GM23248 (cell line): Measurements from ENCODE around the gene R3HDM2. TPM values are rescaled to one million over a fixed set of nuclear protein-coding genes. Genes with fewer than 3 reads are reported as not detected.

ENCODE experiments used
- DNase-seq: peaks from one replicate; pipeline ENCODE4 v3.0.0-alpha.2; 2015
- H2AFZ ChIP-seq: fragments of 200-600 bp; sonication (generic); 2 replicates; pipeline ENCODE4 v1.6.1; 2016; ENCODE audit warnings: antibody characterized with exemption
- H3F3A ChIP-seq: fragments of 200-600 bp; sonication (generic); 2 replicates; pipeline ENCODE4 v1.6.1; 2016; ENCODE audit warnings: mild to moderate bottlenecking, antibody characterized with exemption, mixed run types; ENCODE audit not compliant: insufficient read depth
- H3K27ac ChIP-seq: fragments of 200-600 bp; sonication (generic); 2 replicates; pipeline ENCODE4 v1.5.1; 2016; ENCODE audit warnings: mild to moderate bottlenecking
- H3K27me3 ChIP-seq: fragments of 200-600 bp; sonication (generic); replicated peaks from 2 replicates; pipeline ENCODE4 v1.6.1; 2016; ENCODE audit warnings: mild to moderate bottlenecking; ENCODE audit not compliant: insufficient read depth
- H3K36me3 ChIP-seq: fragments of 200-600 bp; sonication (generic); 2 replicates; pipeline ENCODE4 v1.6.1; 2016; ENCODE audit warnings: low read depth, mild to moderate bottlenecking
- H3K4me1 ChIP-seq: fragments of 200-600 bp; sonication (generic); 2 replicates; pipeline ENCODE4 v1.6.1; 2016; ENCODE audit warnings: mild to moderate bottlenecking; ENCODE audit not compliant: insufficient read depth
- H3K4me2 ChIP-seq: fragments of 200-600 bp; sonication (generic); one replicate; pipeline ENCODE4 v1.6.1; 2016; ENCODE audit warnings: mild to moderate bottlenecking; ENCODE audit not compliant: unreplicated experiment
- H3K4me3 ChIP-seq: fragments of 200-600 bp; sonication (generic); 2 replicates; pipeline ENCODE4 v1.5.1; 2016; ENCODE audit warnings: mild to moderate bottlenecking
- H3K79me2 ChIP-seq: fragments of 200-600 bp; sonication (generic); 2 replicates; pipeline ENCODE4 v1.6.1; 2016; ENCODE audit warnings: mild to moderate bottlenecking; ENCODE audit not compliant: insufficient read depth
- H3K9ac ChIP-seq: fragments of 200-600 bp; sonication (generic); 2 replicates; pipeline ENCODE4 v1.6.1; 2016; ENCODE audit warnings: mild to moderate bottlenecking
- H3K9me2 ChIP-seq: fragments of 200-600 bp; sonication (generic); 2 replicates; pipeline ENCODE4 v1.6.1; 2016; ENCODE audit warnings: mixed run types, mild to moderate bottlenecking, moderate library complexity; ENCODE audit not compliant: insufficient read depth
- H3K9me3 ChIP-seq: fragments of 200-600 bp; sonication (generic); one replicate; pipeline ENCODE4 v1.6.1; 2017; ENCODE audit warnings: low read depth
- H4K20me1 ChIP-seq: fragments of 200-600 bp; sonication (generic); 2 replicates; pipeline ENCODE4 v1.6.0; 2016; ENCODE audit not compliant: insufficient read depth
- EZH2 ChIP-seq: fragments of 200-600 bp; sonication (generic); IDR thresholded peaks from 2 replicates; pipeline ENCODE4 v1.6.1; 2018; ENCODE audit warnings: antibody characterized with exemption, mild to moderate bottlenecking; ENCODE audit not compliant: insufficient read depth, poor library complexity, severe bottlenecking
- EZH2phosphoT487 ChIP-seq: fragments of 200-600 bp; sonication (generic); IDR thresholded peaks from 2 replicates; pipeline ENCODE4 v1.6.1; 2018; ENCODE audit warnings: antibody characterized with exemption, moderate library complexity, mild to moderate bottlenecking, low read depth; ENCODE audit not compliant: insufficient read depth
- WGBS, 2 experiments: methylation state at CpG; one replicate each; pipeline ENCODE4 v1.1.6; 2015 to 2017; ENCODE audit warnings: low lambda C conversion rate in 2 of 2, low coverage in 1 of 2; ENCODE audit errors: missing lambda C conversion rate in 2 of 2; 5-methylcytosine and 5-hydroxymethylcytosine counted together
- in situ Hi-C: fragments of 300-500 bp; cut with MboI; formaldehyde crosslinking; loops from 2 replicates; pipeline ENCODE4 v1.15.0; 2020
- polyA plus RNA-seq: library from polyadenylated mRNA; unstranded; fragments of >200 nt; fragmentation: Nextera tagmentation; extraction: Ambion mirVana; gene quantifications from 2 replicates; pipeline ENCODE4 v1.2.1, GENCODE V29; 2016
- total RNA-seq: library from RNA; depleted of rRNA; stranded (reverse); fragments of >200 nt; shearing (Covaris generic); gene quantifications from 2 replicates; pipeline ENCODE4 v1.2.3, GENCODE V29; 2014

Gene R3HDM2
- total and polyA plus RNA-seq, 2 experiments from 2014 or later: 16.9 to 17.0 TPM

GRCh38 chr12:57237932-57238853 is 192.7 kb downstream of the R3HDM2 start:
- WGBS, 2 experiments: 3 to 6% methylated on average over 53 to 63 of the region's 63 CpGs
- H3K9me2 ChIP-seq: no peaks in the 10 kb centered on the region
- peak overlapping the region; percentile 96 for H3K4me3 ChIP-seq
- H3K9ac ChIP-seq: peak overlapping the region; percentile 43
- TF ChIP-seq EZH2 (no peak), EZH2phosphoT487 (no peak)
- peak; percentile 58 for DNase-seq
- in situ Hi-C loops: no loop called here
- H2AFZ ChIP-seq: peak overlapping the region; percentile 74
- no peak overlapping the region for H3K27ac ChIP-seq
- no peaks in the 10 kb centered on the region for H4K20me1 ChIP-seq
- H3K9me3 ChIP-seq: no peaks in the 10 kb centered on the region
- H3K79me2 ChIP-seq: no peaks in the 10 kb centered on the region; the same call in 1 of the 2 replicates
- H3K27me3 ChIP-seq: no peaks in the 10 kb centered on the region
- H3K4me2 ChIP-seq: peak overlapping the region; percentile 92
- peaks cover 15% of the 10 kb centered on the region for H3K36me3 ChIP-seq
- H3F3A ChIP-seq: peaks cover 33% of the 10 kb centered on the region
- peaks cover 18% of the 10 kb centered on the region for H3K4me1 ChIP-seq

GRCh38 chr12:57237596-57237931 is 193.3 kb downstream of the R3HDM2 start:
- no peak for TF ChIP-seq EZH2
- TF ChIP-seq EZH2phosphoT487: no peak
- H3K27me3 ChIP-seq: no peaks in the 10 kb centered on the region
- WGBS, 2 experiments: 65 to 69% methylated on average over 5 of the region's 5 CpGs
- H3F3A ChIP-seq: peaks cover 39% of the 10 kb centered on the region
- H4K20me1 ChIP-seq: no peaks in the 10 kb centered on the region
- H3K4me1 ChIP-seq: peaks cover 15% of the 10 kb centered on the region
- no peak overlapping the region for H3K4me2 ChIP-seq
- no peaks in the 10 kb centered on the region for H3K9me2 ChIP-seq
- H3K27ac ChIP-seq: no peak overlapping the region
- in situ Hi-C loops: no loop called here
- H2AFZ ChIP-seq: no peak overlapping the region
- DNase-seq: no peak
- H3K36me3 ChIP-seq: peaks cover 20% of the 10 kb centered on the region
- H3K4me3 ChIP-seq: no peak overlapping the region
- H3K9me3 ChIP-seq: no peaks in the 10 kb centered on the region
- no peak overlapping the region for H3K9ac ChIP-seq
- peaks cover 6% of the 10 kb centered on the region; the same call in 1 of the 2 replicates for H3K79me2 ChIP-seq

- Histone ChIP-seq H3K79me2 (peaks cover 11% of the 10 kb centered on the region; the same call in 1 of the 2 replicates), H3K4me2 (no peak overlapping the region), H3K4me3 (no peak overlapping the region), H3K27ac (no peak overlapping the region), H3F3A (peaks cover 39% of the 10 kb centered on the region), H3K27me3 (no peaks in the 10 kb centered on the region), H3K36me3 (peaks cover 25% of the 10 kb centered on the region), H3K4me1 (peaks cover 13% of the 10 kb centered on the region), H3K9ac (no peak overlapping the region), H3K9me3 (no peaks in the 10 kb centered on the region), H2AFZ (no peak overlapping the region), H4K20me1 (no peaks in the 10 kb centered on the region), H3K9me2 (no peaks in the 10 kb centered on the region)
- peak; percentile 64 for DNase-seq
- WGBS, 2 experiments: 31 to 42% methylated on average over 9 of the region's 9 CpGs
- in situ Hi-C loops: no loop called here
- no peak for TF ChIP-seq EZH2
Observed at GRCh38 chr12:57236925-57237595, 193.8 kb downstream of the R3HDM2 start.

GRCh38 chr12:57236201-57236924 is 194.5 kb downstream of the R3HDM2 start:
- H3K79me2 ChIP-seq: peaks cover 18% of the 10 kb centered on the region
- H2AFZ ChIP-seq: no peak overlapping the region
- H3K36me3 ChIP-seq: peaks cover 30% of the 10 kb centered on the region
- H4K20me1 ChIP-seq: no peaks in the 10 kb centered on the region
- H3K9ac ChIP-seq: no peak overlapping the region
- no peaks in the 10 kb centered on the region for H3K27me3 ChIP-seq
- no peaks in the 10 kb centered on the region for H3K9me2 ChIP-seq
- H3K4me3 ChIP-seq: no peak overlapping the region
- TF ChIP-seq EZH2phosphoT487: no peak
- TF ChIP-seq EZH2: no peak
- DNase-seq: peak; percentile 40
- H3K9me3 ChIP-seq: no peaks in the 10 kb centered on the region
- no peak overlapping the region for H3K4me2 ChIP-seq
- peaks cover 39% of the 10 kb centered on the region for H3F3A ChIP-seq
- WGBS, 2 experiments: 23 to 28% methylated on average over 37 to 39 of the region's 40 CpGs
- peaks cover 10% of the 10 kb centered on the region for H3K4me1 ChIP-seq
- in situ Hi-C loops: no loop called here
- H3K27ac ChIP-seq: no peak overlapping the region
